CD4-positive, alpha-beta memory T cell (primary cell): ENCODE results near the gene BPIFB4. TPM values are rescaled to one million over a fixed set of nuclear protein-coding genes. Genes with fewer than 3 reads are reported as not detected.

ENCODE experiments used
- polyA plus RNA-seq, 2 donors: library from polyadenylated mRNA; unstranded; fragments of 300-500 nt; fragmentation: Illumina TruSeq; gene quantifications; one replicate each; pipeline ENCODE4 v1.2.3, GENCODE V29; 2021
- total RNA-seq, 2 experiments: library from RNA; stranded (reverse); gene quantifications; one replicate each; pipeline ENCODE4 v1.2.3, GENCODE V29; 2021

BPIFB4 gene
- total and polyA plus RNA-seq, 4 experiments from 2014 or later: not detected

Other genes with a start within 250 kb of the BPIFB4 start
- 1 to 10 TPM; 1.5 to 1.8 TPM for gene EFCAB8, start 220.7 kb upstream of the BPIFB4 start, total RNA-seq
- not detected for gene EFCAB8, start 220.7 kb upstream of the BPIFB4 start, polyA plus RNA-seq
- not detected for gene SUN5, start 75.2 kb upstream of the BPIFB4 start, total RNA-seq
- not detected for gene SUN5, start 75.2 kb upstream of the BPIFB4 start, polyA plus RNA-seq
- gene BPIFB2, start 71.9 kb upstream of the BPIFB4 start, total RNA-seq: not detected
- gene BPIFB2, start 71.9 kb upstream of the BPIFB4 start, polyA plus RNA-seq: not detected
- not detected for gene BPIFB6, start 48.0 kb upstream of the BPIFB4 start, total RNA-seq
- gene BPIFB6, start 48.0 kb upstream of the BPIFB4 start, polyA plus RNA-seq: not detected
- gene BPIFB3, start 25.7 kb upstream of the BPIFB4 start, total RNA-seq: not detected
- not detected for gene BPIFB3, start 25.7 kb upstream of the BPIFB4 start, polyA plus RNA-seq
- not detected for gene BPIFA2, start 88.5 kb downstream of the BPIFB4 start, total RNA-seq
- gene BPIFA2, start 88.5 kb downstream of the BPIFB4 start, polyA plus RNA-seq: not detected
- gene BPIFA3, start 137.7 kb downstream of the BPIFB4 start, total RNA-seq: not detected
- not detected for gene BPIFA3, start 137.7 kb downstream of the BPIFB4 start, polyA plus RNA-seq
- gene BPIFA1, start 156.4 kb downstream of the BPIFB4 start, total RNA-seq: not detected
- gene BPIFA1, start 156.4 kb downstream of the BPIFB4 start, polyA plus RNA-seq: not detected
- not detected for gene BPIFB1, start 203.6 kb downstream of the BPIFB4 start, total RNA-seq
- gene BPIFB1, start 203.6 kb downstream of the BPIFB4 start, polyA plus RNA-seq: not detected